ENCODE results near the gene LRRK1. TPM values are rescaled to one million over a fixed set of nuclear protein-coding genes. Genes with fewer than 3 reads are reported as not detected.

Gene LRRK1
- polyA plus RNA-seq, 1 donor (not counting 4 experiments of a cell fraction or from before 2014, with no cell fraction given): 6.2 TPM

GRCh38 chr15:100975043-100975442, 55.9 kb downstream of the LRRK1 start:
- Histone ChIP-seq H3K9me1 (ENCODE audit: control insufficient read depth, extremely low read depth, insufficient read depth, low read length) (no peaks in the 10 kb centered on the region), H3K27me3 (ENCODE audit: control insufficient read depth, extremely low read depth, insufficient read depth, low read length) (no peaks in the 10 kb centered on the region), H2AFZ (ENCODE audit: control insufficient read depth, low read length) (no peak overlapping the region), H3K9ac (ENCODE audit: control insufficient read depth, extremely low read depth, insufficient read depth, low read length) (no peak overlapping the region), H3K4me3 (ENCODE audit: control insufficient read depth in 2 of 3, extremely low read depth in 1 of 3, insufficient read depth in 2 of 3, low read depth in 1 of 3, low read length in 3 of 3) (no peak overlapping the region), H3K79me2 (ENCODE audit: control insufficient read depth, insufficient read depth, low read length) (no peaks in the 10 kb centered on the region), H3K36me3 (ENCODE audit: control insufficient read depth in 2 of 2, extremely low read depth in 1 of 2, insufficient read depth in 2 of 2, low read length in 2 of 2) (no peaks in the 10 kb centered on the region), H3K9me3 (ENCODE audit: control insufficient read depth, low read depth, low read length) (no peaks in the 10 kb centered on the region), H3K4me1 (ENCODE audit: control insufficient read depth, extremely low read depth, insufficient read depth, low read length) (no peaks in the 10 kb centered on the region), H3K27ac (ENCODE audit: control insufficient read depth, insufficient read depth, low read length) (no peak overlapping the region), H3K4me2 (ENCODE audit: control insufficient read depth, extremely low read depth, insufficient read depth, low read depth, low read length) (no peak overlapping the region), H4K20me1 (ENCODE audit: control insufficient read depth, extremely low read depth, insufficient read depth, low read length) (no peaks in the 10 kb centered on the region)
- DNase-seq (ENCODE audit: low read depth, low spot score) (no peak), FAIRE-seq (no peak)
- dilution Hi-C loops (cut with MboI; ENCODE audit: extremely low pct_ligation_motif_present, low sequenced_read_pairs): no loop called here
- no peak for TF ChIP-seq EZH2 (IDR thresholded peaks at IDR 0.05; ENCODE audit: low read length)

- Histone ChIP-seq H2AFZ (ENCODE audit: control insufficient read depth, low read length) (no peak overlapping the region), H3K9me1 (ENCODE audit: control insufficient read depth, extremely low read depth, insufficient read depth, low read length) (no peaks in the 10 kb centered on the region), H4K20me1 (ENCODE audit: control insufficient read depth, extremely low read depth, insufficient read depth, low read length) (no peaks in the 10 kb centered on the region), H3K36me3 (ENCODE audit: control insufficient read depth in 2 of 2, extremely low read depth in 1 of 2, insufficient read depth in 2 of 2, low read length in 2 of 2) (peaks cover 0 to 3% of the 10 kb centered on the region in 2 experiments), H3K9me3 (ENCODE audit: control insufficient read depth, low read depth, low read length) (no peaks in the 10 kb centered on the region), H3K79me2 (ENCODE audit: control insufficient read depth, insufficient read depth, low read length) (no peaks in the 10 kb centered on the region), H3K4me1 (ENCODE audit: control insufficient read depth, extremely low read depth, insufficient read depth, low read length) (no peaks in the 10 kb centered on the region), H3K4me2 (ENCODE audit: control insufficient read depth, extremely low read depth, insufficient read depth, low read depth, low read length) (no peak overlapping the region), H3K4me3 (ENCODE audit: control insufficient read depth in 2 of 3, extremely low read depth in 1 of 3, insufficient read depth in 2 of 3, low read depth in 1 of 3, low read length in 3 of 3) (no peak overlapping the region), H3K27ac (ENCODE audit: control insufficient read depth, insufficient read depth, low read length) (no peak overlapping the region), H3K9ac (ENCODE audit: control insufficient read depth, extremely low read depth, insufficient read depth, low read length) (no peak overlapping the region), H3K27me3 (ENCODE audit: control insufficient read depth, extremely low read depth, insufficient read depth, low read length) (no peaks in the 10 kb centered on the region)
- FAIRE-seq (no peak), DNase-seq (ENCODE audit: low read depth, low spot score) (no peak)
- TF ChIP-seq EZH2 (IDR thresholded peaks at IDR 0.05; ENCODE audit: low read length) (no peak), CTCF (optimal IDR thresholded peaks at IDR 0.05 in 1 of 3, IDR thresholded peaks at IDR 0.05 in 1 of 3, conservative IDR thresholded peaks at IDR 0.05 in 1 of 3; ENCODE audit: extremely low read depth in 1 of 3, insufficient read depth in 2 of 3, low read length in 3 of 3) (no peak)
- dilution Hi-C loops (cut with MboI; ENCODE audit: extremely low pct_ligation_motif_present, low sequenced_read_pairs): no loop called here
Measured at GRCh38 chr15:100980410-100981046, 61.4 kb downstream of the LRRK1 start.

GRCh38 chr15:100981086-100981485, 61.9 kb downstream of the LRRK1 start:
- Histone ChIP-seq H3K9me1 (ENCODE audit: control insufficient read depth, extremely low read depth, insufficient read depth, low read length) (no peaks in the 10 kb centered on the region), H2AFZ (ENCODE audit: control insufficient read depth, low read length) (no peak overlapping the region), H3K4me3 (ENCODE audit: control insufficient read depth in 2 of 3, extremely low read depth in 1 of 3, insufficient read depth in 2 of 3, low read depth in 1 of 3, low read length in 3 of 3) (no peak overlapping the region), H3K36me3 (ENCODE audit: control insufficient read depth in 2 of 2, extremely low read depth in 1 of 2, insufficient read depth in 2 of 2, low read length in 2 of 2) (peaks cover 0 to 3% of the 10 kb centered on the region in 2 experiments), H4K20me1 (ENCODE audit: control insufficient read depth, extremely low read depth, insufficient read depth, low read length) (no peaks in the 10 kb centered on the region), H3K79me2 (ENCODE audit: control insufficient read depth, insufficient read depth, low read length) (no peaks in the 10 kb centered on the region), H3K9ac (ENCODE audit: control insufficient read depth, extremely low read depth, insufficient read depth, low read length) (no peak overlapping the region), H3K4me1 (ENCODE audit: control insufficient read depth, extremely low read depth, insufficient read depth, low read length) (no peaks in the 10 kb centered on the region), H3K27ac (ENCODE audit: control insufficient read depth, insufficient read depth, low read length) (no peak overlapping the region), H3K4me2 (ENCODE audit: control insufficient read depth, extremely low read depth, insufficient read depth, low read depth, low read length) (no peak overlapping the region), H3K9me3 (ENCODE audit: control insufficient read depth, low read depth, low read length) (no peaks in the 10 kb centered on the region), H3K27me3 (ENCODE audit: control insufficient read depth, extremely low read depth, insufficient read depth, low read length) (no peaks in the 10 kb centered on the region)
- FAIRE-seq: no peak
- dilution Hi-C loops (cut with MboI; ENCODE audit: extremely low pct_ligation_motif_present, low sequenced_read_pairs): no loop called here
- TF ChIP-seq EZH2 (IDR thresholded peaks at IDR 0.05; ENCODE audit: low read length) (no peak), CTCF (optimal IDR thresholded peaks at IDR 0.05 in 1 of 3, IDR thresholded peaks at IDR 0.05 in 1 of 3, conservative IDR thresholded peaks at IDR 0.05 in 1 of 3; ENCODE audit: extremely low read depth in 1 of 3, insufficient read depth in 2 of 3, low read length in 3 of 3) (no peak)
- DNase-seq (ENCODE audit: low read depth, low spot score): no peak
